Psoas muscle (tissue), 8 donors: ENCODE data around the gene SRF. TPM values are rescaled to one million over a fixed set of nuclear protein-coding genes. Genes with fewer than 3 reads are reported as not detected.

ENCODE experiments used
- ATAC-seq, 4 donors: fragments of 200-7000 bp; cut with Tn5 transposase; one replicate each; pipeline ENCODE4 v1.9.1; 2020; ENCODE audit warnings: moderate library complexity in 3 of 4, mild to moderate bottlenecking in 2 of 4
- DNase-seq, 2 donors: peaks; one replicate each; pipeline ENCODE4 v3.0.0-alpha.2; 2020
- H3K27ac ChIP-seq: fragments of 200-600 bp; one replicate; pipeline ENCODE4 v1.8.0; 2022
- H3K27me3 ChIP-seq, 3 donors: fragments of 200-600 bp in 1 of 3; one replicate each; pipeline versions ENCODE4 v1.6.1 to v1.8.0; 2013 to 2022; ENCODE audit warnings: low read length in 2 of 3, mild to moderate bottlenecking in 2 of 3, moderate library complexity in 1 of 3; ENCODE audit not compliant: insufficient read depth in 3 of 3
- H3K36me3 ChIP-seq, 2 donors: fragments of 200-600 bp in 1 of 2; one replicate each; pipeline versions ENCODE4 v1.6.1 to v1.8.0; 2013 to 2022; ENCODE audit warnings: low read depth in 1 of 2, mild to moderate bottlenecking in 1 of 2, moderate library complexity in 1 of 2; ENCODE audit not compliant: insufficient read depth in 1 of 2
- H3K4me1 ChIP-seq: fragments of 200-600 bp; one replicate; pipeline ENCODE4 v1.8.0; 2022
- H3K4me3 ChIP-seq: fragments of 200-600 bp; one replicate; pipeline ENCODE4 v1.8.0; 2022; ENCODE audit warnings: mild to moderate bottlenecking
- H3K9me3 ChIP-seq: fragments of 200-600 bp; one replicate; pipeline ENCODE4 v1.8.0; 2022
- WGBS, 3 donors: extraction: QIAGEN DNeasy Blood & Tissue Kit; methylation state at CpG; one replicate each; pipeline versions ENCODE4 v1.1.6 to v1.1.7; 2013; 5-methylcytosine and 5-hydroxymethylcytosine counted together
- intact Hi-C, 2 donors: fragments of 100-400 bp; cut with DNase I; formaldehyde crosslinking; loops; one replicate each; pipeline versions ENCODE4 v1.11.0 to v1.14.2; 2022
- polyA plus RNA-seq, 3 donors: library from polyadenylated mRNA; stranded (reverse); fragments of 200-250 nt; gene quantifications; one replicate each; pipeline ENCODE4 v1.2.3, GENCODE V29; 2013
- total RNA-seq, 4 donors: library from RNA; stranded (reverse); fragmentation: NEBNext Ultra II Directional in 2 of 4; extraction: Animal tissue kit (Norgen Biotek cat#: 25700) in 2 of 4; gene quantifications; one replicate each; pipeline versions ENCODE4 v1.2.1 to v1.2.4, GENCODE V29; 2021 to 2023
- TF ChIP-seq, protein P1 (sequence below): fragments of 200-600 bp; IDR thresholded peaks from one replicate; pipeline ENCODE4 v1.8.0; 2022; ENCODE audit warnings: antibody characterized with exemption
- donor health status: healthy with polysubstance abuse.
- donor health status: DM: no; HTN: no; CAD: no; lungs with moderate emphysema.
- donor health status: Bipolar disorder and iron deficiency.
- donor health status: healthy.
- donor health status: DM: yes; HTN: yes; CAD: no.
- donor health status: DM: no; HTN: no; CAD: no.
- donor health status: DM: no; HTN: no; CAD: no.
- donor health status: DM: yes; HTN: yes; CAD: no.

SRF gene
- total and polyA plus RNA-seq, 7 donors = 26.3 to 57.7 (median 39.3) TPM

GRCh38 chr6:43185391-43185985 lies 14.4 kb downstream of the SRF start:
- H3K27me3 ChIP-seq = no peaks in the 10 kb centered on the region
- no peaks in the 10 kb centered on the region for H3K9me3 ChIP-seq
- intact Hi-C loops = no loop called here
- H3K4me1 ChIP-seq = peaks cover 16% of the 10 kb centered on the region
- no peak overlapping the region for H3K27ac ChIP-seq
- WGBS, 3 donors = 81 to 84% (median 83%) methylated on average over 5 of the region's 5 CpGs
- TF ChIP-seq, protein P1, sequence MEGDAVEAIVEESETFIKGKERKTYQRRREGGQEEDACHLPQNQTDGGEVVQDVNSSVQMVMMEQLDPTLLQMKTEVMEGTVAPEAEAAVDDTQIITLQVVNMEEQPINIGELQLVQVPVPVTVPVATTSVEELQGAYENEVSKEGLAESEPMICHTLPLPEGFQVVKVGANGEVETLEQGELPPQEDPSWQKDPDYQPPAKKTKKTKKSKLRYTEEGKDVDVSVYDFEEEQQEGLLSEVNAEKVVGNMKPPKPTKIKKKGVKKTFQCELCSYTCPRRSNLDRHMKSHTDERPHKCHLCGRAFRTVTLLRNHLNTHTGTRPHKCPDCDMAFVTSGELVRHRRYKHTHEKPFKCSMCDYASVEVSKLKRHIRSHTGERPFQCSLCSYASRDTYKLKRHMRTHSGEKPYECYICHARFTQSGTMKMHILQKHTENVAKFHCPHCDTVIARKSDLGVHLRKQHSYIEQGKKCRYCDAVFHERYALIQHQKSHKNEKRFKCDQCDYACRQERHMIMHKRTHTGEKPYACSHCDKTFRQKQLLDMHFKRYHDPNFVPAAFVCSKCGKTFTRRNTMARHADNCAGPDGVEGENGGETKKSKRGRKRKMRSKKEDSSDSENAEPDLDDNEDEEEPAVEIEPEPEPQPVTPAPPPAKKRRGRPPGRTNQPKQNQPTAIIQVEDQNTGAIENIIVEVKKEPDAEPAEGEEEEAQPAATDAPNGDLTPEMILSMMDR = no peak
- ATAC-seq (no peak), DNase-seq (no peak)
- no peak overlapping the region for H3K4me3 ChIP-seq
- peaks cover 0 to 62% of the 10 kb centered on the region in 2 donors for H3K36me3 ChIP-seq

GRCh38 chr6:43186019-43186418 lies 14.9 kb downstream of the SRF start:
- no peak overlapping the region for H3K27ac ChIP-seq
- H3K9me3 ChIP-seq = no peaks in the 10 kb centered on the region
- TF ChIP-seq, protein P1 = no peak
- peaks cover 0 to 66% of the 10 kb centered on the region in 2 donors for H3K36me3 ChIP-seq
- peaks cover 16% of the 10 kb centered on the region for H3K4me1 ChIP-seq
- H3K4me3 ChIP-seq = no peak overlapping the region
- intact Hi-C loops = no loop called here
- DNase-seq = no peak
- no peak for ATAC-seq
- 95 to 98% (median 97%) methylated on average over 14 of the region's 14 CpGs for WGBS, 3 donors
- H3K27me3 ChIP-seq = no peaks in the 10 kb centered on the region

DNA sequence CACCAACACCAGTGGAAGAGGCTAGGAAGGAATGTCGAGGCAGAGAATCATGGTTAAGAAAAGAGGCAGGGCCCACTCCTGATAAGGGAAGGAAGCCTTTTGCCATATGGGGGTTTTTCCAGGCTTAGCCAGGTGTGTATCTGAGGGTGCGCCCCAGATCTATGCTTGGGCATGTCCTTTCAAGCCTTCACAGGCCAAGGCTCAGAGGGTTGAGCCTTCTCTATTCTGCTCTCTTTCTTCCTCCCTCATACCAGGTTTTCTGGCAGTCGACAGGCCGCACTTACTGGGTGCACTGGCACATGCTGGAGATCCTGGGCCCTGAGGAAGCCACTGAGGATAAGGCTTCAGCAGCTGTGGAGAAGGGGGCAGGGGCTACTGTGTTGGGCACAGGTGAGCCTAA lies 15.6 kb downstream of the SRF start:
- 96 to 97% (median 97%) methylated on average over 4 of the region's 4 CpGs for WGBS, 3 donors
- TF ChIP-seq, protein P1 = no peak
- no peaks in the 10 kb centered on the region for H3K27me3 ChIP-seq
- DNase-seq (no peak), ATAC-seq (no peak)
- H3K4me3 ChIP-seq = no peak overlapping the region
- H3K27ac ChIP-seq = no peak overlapping the region
- intact Hi-C loops = no loop called here
- H3K4me1 ChIP-seq = peaks cover 12% of the 10 kb centered on the region
- peaks cover 0 to 71% of the 10 kb centered on the region in 2 donors for H3K36me3 ChIP-seq
- H3K9me3 ChIP-seq = no peaks in the 10 kb centered on the region

GRCh38 chr6:43187821-43188220 lies 16.8 kb downstream of the SRF start:
- no peak for ATAC-seq
- Histone ChIP-seq H3K36me3 (peaks cover 0 to 75% of the 10 kb centered on the region in 2 donors), H3K4me1 (peaks cover 9% of the 10 kb centered on the region), H3K27ac (no peak overlapping the region), H3K27me3 (no peaks in the 10 kb centered on the region), H3K9me3 (no peaks in the 10 kb centered on the region), H3K4me3 (no peak overlapping the region)
- no peak for DNase-seq
- intact Hi-C loops = no loop called here
- TF ChIP-seq, protein P1 = no peak
- 90 to 94% (median 91%) methylated on average over 7 of the region's 7 CpGs for WGBS, 3 donors

- intact Hi-C loops = no loop called here
- H3K4me1 ChIP-seq = peaks cover 3% of the 10 kb centered on the region
- TF ChIP-seq, protein P1 = no peak
- H3K4me3 ChIP-seq = no peak overlapping the region
- ATAC-seq (no peak), DNase-seq (no peak)
- no peak overlapping the region for H3K27ac ChIP-seq
- H3K9me3 ChIP-seq = no peaks in the 10 kb centered on the region
- H3K36me3 ChIP-seq = peaks cover 0 to 81% of the 10 kb centered on the region in 2 donors
- H3K27me3 ChIP-seq = no peaks in the 10 kb centered on the region
- 88 to 94% (median 93%) methylated on average over 10 of the region's 10 CpGs for WGBS, 3 donors
Measured at GRCh38 chr6:43188426-43188825, 17.4 kb downstream of the SRF start.
